KG1 (cell line): ENCODE results near the gene C1QTNF4.

ENCODE experiments used
- DNase-seq: peaks from one replicate; lab custom pipeline; 2025; lab: John Stamatoyannopoulos, UW

The C1QTNF4 gene

DNA sequence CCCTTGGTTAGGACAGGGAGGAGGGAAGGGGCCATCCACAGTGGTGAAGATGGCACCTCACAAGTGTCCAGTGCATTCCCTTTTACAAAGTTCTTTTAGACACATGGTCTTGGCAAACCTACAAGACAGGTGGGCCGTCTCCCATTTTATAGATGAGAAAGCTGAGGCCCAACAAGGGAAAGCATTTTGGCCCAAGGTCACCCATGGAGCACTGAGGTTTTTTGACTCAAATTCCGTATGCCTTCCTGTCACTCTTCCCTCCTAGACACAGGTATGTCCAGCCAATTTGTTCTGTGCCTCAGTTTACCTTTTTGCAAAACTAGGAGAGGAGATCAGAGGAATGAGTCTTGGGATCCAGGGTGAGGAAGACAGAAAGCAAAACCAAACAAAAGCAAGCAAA is 1.2 kb downstream of the C1QTNF4 start:
- DNase-seq = no peak

DNA sequence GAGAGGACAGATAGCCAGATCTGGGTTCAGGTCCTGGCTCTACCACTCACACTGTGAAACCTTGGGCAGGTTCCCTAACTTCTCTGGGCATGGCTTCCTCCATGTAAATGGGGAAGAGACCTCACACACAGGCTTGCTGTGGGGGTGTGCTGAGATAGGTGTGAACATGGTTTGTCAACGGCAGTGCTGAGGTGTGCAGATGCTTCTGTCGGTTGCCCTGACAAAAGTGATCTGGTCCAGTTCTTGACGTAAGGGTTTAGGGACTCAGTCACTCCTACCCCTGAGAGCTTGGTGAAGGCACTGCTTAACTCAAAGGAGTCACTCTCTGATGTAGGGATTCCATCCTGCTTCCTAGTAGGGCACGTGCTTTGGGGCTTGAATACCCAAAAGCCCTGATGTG is 2.0 kb downstream of the C1QTNF4 start:
- peak; percentile 40 for DNase-seq

GRCh38 chr11:47591764-47592163 is 2.4 kb downstream of the C1QTNF4 start:
- peak; percentile 49 for DNase-seq

GRCh38 chr11:47589977-47590861 is 4.0 kb downstream of the C1QTNF4 start:
- DNase-seq = no peak

DNA sequence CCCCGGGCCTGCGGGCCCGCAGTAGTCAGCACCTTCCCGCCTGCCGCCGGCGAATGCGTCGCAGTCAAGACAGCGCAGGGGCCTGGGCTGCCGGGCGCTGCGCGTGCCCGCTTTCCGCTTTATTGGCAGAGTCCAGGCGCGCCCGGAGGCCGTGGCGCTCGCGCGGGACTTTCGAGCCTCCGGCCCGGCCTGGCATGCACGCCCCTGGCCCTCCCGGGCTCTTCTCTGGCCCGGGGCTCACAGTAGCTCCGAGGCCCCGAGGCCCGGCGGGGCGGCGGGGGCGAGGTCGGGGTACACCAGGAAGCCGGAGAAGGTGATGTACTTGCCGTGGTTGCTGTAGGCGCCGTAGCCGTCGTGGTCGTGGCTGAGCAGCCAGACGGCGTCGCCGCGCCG is 4.6 kb downstream of the C1QTNF4 start:
- no peak for DNase-seq

DNA sequence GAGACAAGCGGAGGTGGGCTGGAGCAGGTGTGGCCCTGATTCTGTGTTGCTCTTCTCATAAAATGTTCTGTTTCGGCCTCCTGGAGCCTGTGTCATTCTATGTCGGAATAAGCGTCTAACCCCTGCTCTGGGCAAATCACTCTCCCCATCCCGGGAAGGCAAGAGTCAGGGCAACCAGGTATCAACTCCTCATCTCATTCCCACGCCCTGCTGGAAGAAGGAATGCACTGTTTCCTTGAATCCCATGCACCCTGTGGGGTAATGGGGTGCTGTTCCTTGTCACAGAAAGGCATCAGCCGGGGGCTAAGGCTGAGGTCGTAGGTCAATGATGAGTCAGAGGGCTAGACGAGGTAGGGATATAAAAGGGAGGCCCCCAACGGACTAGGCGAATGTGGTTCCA is 5.1 kb downstream of the C1QTNF4 start:
- DNase-seq = no peak

- no peak for DNase-seq
Measured at GRCh38 chr11:47587723-47588326, 6.4 kb downstream of the C1QTNF4 start.

DNA sequence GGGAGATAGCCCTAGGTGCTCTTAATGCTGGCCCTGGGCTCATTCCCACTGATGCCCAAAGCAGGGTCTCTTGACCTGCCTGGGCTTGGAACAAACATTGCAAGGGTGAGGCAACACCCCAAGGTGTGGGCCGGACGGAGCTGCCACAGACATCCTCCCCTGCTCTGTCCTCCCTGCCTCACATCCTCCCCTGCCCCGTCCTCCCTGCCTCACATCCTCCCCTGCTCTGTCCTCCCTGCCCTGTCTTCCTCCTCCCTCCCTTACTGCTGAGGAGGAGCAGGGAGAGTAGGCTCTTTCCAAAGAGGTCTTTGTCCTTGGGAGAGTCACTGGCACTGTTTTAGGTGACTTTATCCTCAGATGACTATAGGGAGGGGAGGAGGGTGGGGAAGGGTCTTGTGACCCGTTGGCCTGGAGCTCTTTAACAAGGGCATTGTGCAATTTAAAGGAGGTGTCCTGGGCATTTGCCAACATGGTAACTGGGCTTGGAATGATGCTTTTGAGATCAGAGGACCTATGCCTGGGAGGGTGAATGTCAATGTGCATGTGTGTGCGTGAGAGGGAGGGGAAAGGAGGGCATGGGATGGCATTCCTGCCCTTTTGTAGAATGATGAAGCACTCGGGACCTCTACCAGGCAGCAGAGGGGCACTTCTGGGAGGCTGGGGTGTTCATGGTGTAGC is 7.0 kb downstream of the C1QTNF4 start:
- no peak for DNase-seq

DNA sequence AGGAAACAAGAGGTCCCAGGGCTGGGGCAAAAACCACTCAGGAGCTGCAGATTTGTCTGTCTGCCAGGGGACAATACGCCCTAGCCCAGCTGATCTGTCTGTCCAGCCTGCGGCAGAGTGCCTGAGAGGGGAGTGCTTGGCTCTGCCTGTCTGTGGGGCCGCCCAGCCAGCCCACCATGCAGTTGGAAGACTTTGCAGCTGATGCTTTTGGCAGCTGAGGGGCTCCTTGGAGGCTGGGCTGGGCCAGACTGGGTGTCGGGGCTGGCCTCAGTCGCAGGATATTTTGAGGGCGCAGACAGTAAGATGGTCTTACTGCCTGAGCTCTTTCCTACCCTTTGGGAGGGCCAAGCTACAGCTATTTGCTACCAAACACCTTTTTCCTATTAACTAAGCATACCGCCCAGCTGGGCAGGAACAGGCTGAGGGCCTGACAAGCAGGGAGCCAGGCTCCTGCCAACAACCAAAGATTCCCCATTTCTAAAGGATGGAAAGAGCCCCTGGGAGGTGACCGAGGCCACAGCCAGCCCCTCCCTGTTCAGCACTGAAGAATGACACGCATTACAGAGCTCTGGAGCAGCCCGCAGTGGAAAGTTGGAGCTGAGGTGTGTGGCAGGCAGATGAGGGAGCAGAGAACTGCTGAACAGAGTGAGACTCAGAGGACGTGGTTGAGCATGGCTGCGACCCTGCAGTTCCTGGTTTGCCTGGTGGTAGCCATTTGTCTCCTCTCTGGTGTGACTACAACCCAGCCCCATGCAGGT is 7.9 kb downstream of the C1QTNF4 start, which contains the start of gene FAM180B:
Gene FAM180B, plus strand, starts transcription at position 581 of the 758 bp plus-strand sequence. Its CDS starts 91 bp downstream, at position 672.
- DNase-seq = no peak

DNA sequence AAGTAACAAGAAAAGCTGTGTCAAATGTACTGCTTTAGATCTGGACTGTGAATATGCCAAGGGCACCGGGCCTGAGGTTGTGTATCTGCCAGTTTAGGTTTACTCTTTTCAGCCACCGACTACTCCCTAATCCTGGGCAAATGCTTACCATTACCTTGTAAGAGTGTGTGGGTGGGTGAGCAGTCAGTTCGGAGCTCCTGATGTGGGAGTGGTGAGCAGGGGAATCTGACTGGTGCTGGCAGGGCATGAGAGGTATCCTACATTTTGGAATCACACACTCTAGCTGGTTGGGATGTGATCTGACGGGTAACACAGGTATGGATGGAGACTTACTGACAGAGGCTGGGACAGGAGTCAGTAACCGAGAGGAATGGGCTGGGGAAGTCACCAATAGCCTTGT is 10.4 kb downstream of the C1QTNF4 start:
- no peak for DNase-seq

- peak; percentile 86 for DNase-seq
Measured at GRCh38 chr11:47578524-47579494, 15.4 kb downstream of the C1QTNF4 start, which contains the start of the genes KBTBD4 and NDUFS3. Gene KBTBD4 (minus strand): TSS chr11:47578970. CDS start chr11:47578951, 19 bp downstream. Gene NDUFS3 (plus strand): TSS chr11:47579074. CDS start chr11:47579092, 18 bp downstream.

GRCh38 chr11:47577460-47578041 is 16.7 kb downstream of the C1QTNF4 start:
- no peak for DNase-seq

- no peak for DNase-seq
Measured at GRCh38 chr11:47573321-47573720, 20.9 kb downstream of the C1QTNF4 start.

- DNase-seq = no peak
Measured at GRCh38 chr11:47572715-47573255, 21.4 kb downstream of the C1QTNF4 start.

DNA sequence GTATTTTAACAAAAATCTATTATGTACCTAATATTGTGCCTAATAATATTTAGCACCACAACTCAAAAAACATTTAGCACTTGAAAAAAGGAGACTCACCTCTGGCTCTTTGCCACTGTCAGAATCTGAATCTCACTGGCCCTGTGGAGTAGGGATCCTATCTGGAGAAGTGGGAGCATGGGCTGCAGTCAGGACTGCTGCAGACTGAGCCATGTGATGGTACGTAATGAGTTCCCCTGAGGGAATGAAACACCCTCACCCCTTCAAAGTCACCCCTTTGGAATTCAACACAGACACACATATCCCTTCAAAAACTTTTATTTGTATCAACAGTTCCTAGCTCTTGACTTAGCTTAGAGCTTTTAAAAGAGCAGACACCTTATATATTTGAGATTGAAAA is 22.3 kb downstream of the C1QTNF4 start:
- DNase-seq = no peak

DNA sequence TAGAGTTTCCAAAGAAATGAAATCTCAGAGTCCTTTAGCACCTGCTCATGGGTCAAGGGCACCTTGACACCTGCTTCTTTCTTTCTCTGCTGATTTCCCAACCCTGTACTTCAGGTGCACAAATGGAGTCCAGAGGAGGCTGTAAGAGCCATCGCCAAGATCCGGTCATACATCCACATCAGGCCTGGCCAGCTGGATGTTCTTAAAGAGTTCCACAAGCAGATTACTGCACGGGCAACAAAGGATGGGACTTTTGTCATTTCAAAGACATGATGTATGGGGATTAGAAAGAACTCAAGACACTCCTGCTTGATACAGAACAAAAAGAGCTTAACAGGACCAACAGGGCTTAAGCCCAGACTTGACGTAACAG is 22.9 kb downstream of the C1QTNF4 start:
- no peak for DNase-seq

GRCh38 chr11:47570651-47571356 is 23.4 kb downstream of the C1QTNF4 start:
- no peak for DNase-seq

DNA sequence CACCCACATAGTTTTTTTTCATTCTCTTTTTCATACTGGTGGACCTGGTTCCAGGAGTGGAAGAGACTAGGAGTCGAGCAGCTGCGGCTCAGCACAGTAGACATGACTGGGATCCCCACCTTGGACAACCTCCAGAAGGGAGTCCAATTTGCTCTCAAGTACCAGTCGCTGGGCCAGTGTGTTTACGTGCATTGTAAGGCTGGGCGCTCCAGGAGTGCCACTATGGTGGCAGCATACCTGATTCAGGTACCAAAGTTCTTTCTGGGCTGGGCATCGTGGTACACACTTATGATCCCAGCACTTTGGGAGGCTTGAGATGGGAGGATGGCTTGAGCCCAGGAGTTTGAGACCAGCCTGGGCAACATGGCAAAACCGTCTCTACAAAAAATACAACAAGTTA is 24.6 kb downstream of the C1QTNF4 start:
- DNase-seq = no peak

DNA sequence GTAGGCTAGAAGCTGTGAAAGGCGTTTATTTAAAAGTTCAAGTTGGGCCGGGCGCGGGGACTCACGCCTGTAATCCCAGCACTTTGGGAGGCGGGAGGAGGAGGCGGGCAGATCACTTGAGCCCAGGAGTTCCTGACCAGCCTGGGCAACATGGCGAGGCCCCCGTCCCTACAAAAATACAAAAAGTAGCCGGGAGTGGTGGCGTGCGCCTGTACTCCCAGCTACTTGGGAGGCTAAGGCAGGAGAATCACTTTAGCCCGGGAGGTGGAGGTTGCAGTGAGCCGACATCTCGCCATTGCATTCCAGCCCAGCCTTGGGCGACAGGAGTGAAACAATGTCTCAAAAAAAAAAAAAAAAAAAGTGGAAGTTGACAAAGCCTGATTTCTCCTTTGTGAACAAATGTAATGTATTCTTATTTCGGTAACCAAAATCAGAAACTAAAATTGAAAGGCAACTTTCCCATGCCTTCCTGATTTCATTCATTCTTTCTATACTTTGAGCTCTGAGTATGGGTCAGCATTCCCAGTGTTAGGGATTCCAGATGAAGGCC is 28.0 kb downstream of the C1QTNF4 start:
- peak; percentile 30 for DNase-seq
